ENCODE results near the gene GSTO2.
"Not testable (repeated sequence)": the region's sequence is repeated elsewhere in the genome, so short reads cannot be mapped to it uniquely, and the experiment has no call there.

DNA sequence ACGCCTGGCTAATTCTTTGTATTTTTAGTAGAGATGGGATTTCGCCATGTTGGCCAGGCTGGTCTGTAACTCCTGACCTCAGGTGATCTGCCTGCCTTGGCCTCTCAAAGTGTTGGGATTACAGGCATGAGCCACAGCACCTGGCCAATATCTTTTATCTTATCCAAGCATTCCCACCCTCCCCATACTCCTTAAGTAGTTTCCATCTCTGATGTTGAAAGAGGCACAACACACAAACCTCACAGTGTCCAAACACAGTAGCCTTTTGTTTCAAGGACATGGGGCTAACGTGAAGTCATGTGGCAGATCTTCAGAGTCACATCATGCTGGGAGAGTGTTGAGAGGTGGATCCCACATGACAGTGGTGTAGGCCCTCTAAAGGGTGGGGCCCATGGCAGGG, 26.0 kb upstream of the GSTO2 start:
- TF ChIP-seq, protein P1, sequence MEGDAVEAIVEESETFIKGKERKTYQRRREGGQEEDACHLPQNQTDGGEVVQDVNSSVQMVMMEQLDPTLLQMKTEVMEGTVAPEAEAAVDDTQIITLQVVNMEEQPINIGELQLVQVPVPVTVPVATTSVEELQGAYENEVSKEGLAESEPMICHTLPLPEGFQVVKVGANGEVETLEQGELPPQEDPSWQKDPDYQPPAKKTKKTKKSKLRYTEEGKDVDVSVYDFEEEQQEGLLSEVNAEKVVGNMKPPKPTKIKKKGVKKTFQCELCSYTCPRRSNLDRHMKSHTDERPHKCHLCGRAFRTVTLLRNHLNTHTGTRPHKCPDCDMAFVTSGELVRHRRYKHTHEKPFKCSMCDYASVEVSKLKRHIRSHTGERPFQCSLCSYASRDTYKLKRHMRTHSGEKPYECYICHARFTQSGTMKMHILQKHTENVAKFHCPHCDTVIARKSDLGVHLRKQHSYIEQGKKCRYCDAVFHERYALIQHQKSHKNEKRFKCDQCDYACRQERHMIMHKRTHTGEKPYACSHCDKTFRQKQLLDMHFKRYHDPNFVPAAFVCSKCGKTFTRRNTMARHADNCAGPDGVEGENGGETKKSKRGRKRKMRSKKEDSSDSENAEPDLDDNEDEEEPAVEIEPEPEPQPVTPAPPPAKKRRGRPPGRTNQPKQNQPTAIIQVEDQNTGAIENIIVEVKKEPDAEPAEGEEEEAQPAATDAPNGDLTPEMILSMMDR (IDR thresholded peaks at IDR 0.05; ENCODE audit: borderline replicate concordance, extremely low read depth, low read length, poor library complexity, severe bottlenecking) = not testable (repeated sequence)
- not testable (repeated sequence) for TF ChIP-seq EZH2 (IDR thresholded peaks at IDR 0.05; ENCODE audit: borderline replicate concordance, low read depth, low read length, severe bottlenecking)
